Neuronal stem cell (in vitro differentiated cells): ENCODE measurements around the gene CORO1C.

Experiments
- DNase-seq: peaks from one replicate; pipeline ENCODE4 v3.0.0-alpha.2; 2013; ENCODE audit warnings: low spot score
- H2AFZ ChIP-seq: one replicate; pipeline ENCODE4 v1.6.1; 2013; ENCODE audit warnings: mild to moderate bottlenecking, low read length, inconsistent platforms
- H2AK5ac ChIP-seq: 2 replicates; pipeline ENCODE4 v1.6.1; 2013; ENCODE audit warnings: low read depth, mild to moderate bottlenecking, inconsistent platforms, low read length, moderate library complexity, mixed read lengths
- H2BK120ac ChIP-seq: 2 replicates; pipeline ENCODE4 v1.6.1; 2013; ENCODE audit warnings: low read depth, mild to moderate bottlenecking, inconsistent platforms, low read length, moderate library complexity, mixed read lengths
- H2BK12ac ChIP-seq: one replicate; pipeline ENCODE4 v1.6.1; 2013; ENCODE audit warnings: low read length, inconsistent platforms
- H2BK15ac ChIP-seq: 2 replicates; pipeline ENCODE4 v1.6.1; 2013; ENCODE audit warnings: mild to moderate bottlenecking, low read length, inconsistent platforms, mixed read lengths
- H2BK5ac ChIP-seq: one replicate; pipeline ENCODE4 v1.6.1; 2013; ENCODE audit warnings: inconsistent platforms, mild to moderate bottlenecking, low read length, moderate library complexity
- H3K14ac ChIP-seq: one replicate; pipeline ENCODE4 v1.6.1; 2013; ENCODE audit warnings: low read length, inconsistent platforms
- H3K18ac ChIP-seq: 2 replicates; pipeline ENCODE4 v1.6.1; 2013; ENCODE audit warnings: low read length, inconsistent platforms
- H3K23ac ChIP-seq: 2 replicates; pipeline ENCODE4 v1.6.1; 2013; ENCODE audit warnings: low read depth, mild to moderate bottlenecking, mixed read lengths, low read length, inconsistent platforms; ENCODE audit not compliant: poor library complexity
- H3K27ac ChIP-seq: replicated peaks from 3 replicates; pipeline ENCODE4 v1.5.1; 2013; ENCODE audit warnings: low read length, inconsistent platforms
- H3K27me3 ChIP-seq, 3 experiments: 2 replicates each; pipeline ENCODE4 v1.6.1; 2013; ENCODE audit warnings: low read length in 3 of 3, mild to moderate bottlenecking in 2 of 3, inconsistent platforms in 1 of 3, low read depth in 1 of 3, mixed read lengths in 1 of 3, moderate library complexity in 1 of 3; ENCODE audit not compliant: control insufficient read depth in 3 of 3, insufficient read depth in 3 of 3
- H3K36me3 ChIP-seq, 2 donors: replicated peaks in 1 of 2; 2 replicates each; pipeline ENCODE4 v1.6.1; 2013; ENCODE audit warnings: low read length in 2 of 2; ENCODE audit not compliant: control insufficient read depth in 2 of 2, insufficient read depth in 2 of 2
- H3K4ac ChIP-seq: 2 replicates; pipeline ENCODE4 v1.6.1; 2013; ENCODE audit warnings: inconsistent platforms, mild to moderate bottlenecking, low read length, moderate library complexity
- H3K4me1 ChIP-seq, 2 donors: 1 replicate in 1 of 2; 2 replicates in 1 of 2; pipeline ENCODE4 v1.6.1; 2013; ENCODE audit warnings: low read length in 2 of 2, low read depth in 1 of 2; ENCODE audit not compliant: control insufficient read depth in 2 of 2, insufficient read depth in 1 of 2
- H3K4me2 ChIP-seq: one replicate; pipeline ENCODE4 v1.6.1; 2013; ENCODE audit warnings: mild to moderate bottlenecking, low read length, inconsistent platforms; ENCODE audit not compliant: insufficient read depth, poor library complexity, severe bottlenecking
- H3K4me3 ChIP-seq, 2 donors: 2 replicates each; pipeline ENCODE4 v1.5.1; 2013; ENCODE audit warnings: low read length in 2 of 2, mild to moderate bottlenecking in 2 of 2, inconsistent platforms in 1 of 2, moderate library complexity in 1 of 2
- H3K79me1 ChIP-seq: one replicate; pipeline ENCODE4 v1.6.1; 2013; ENCODE audit warnings: low read depth, mild to moderate bottlenecking, inconsistent platforms, low read length, moderate library complexity
- H3K9ac ChIP-seq: one replicate; pipeline ENCODE4 v1.6.1; 2013; ENCODE audit warnings: mild to moderate bottlenecking, low read depth, low read length, inconsistent platforms; ENCODE audit not compliant: poor library complexity
- H3K9me3 ChIP-seq, 2 donors: replicated peaks in 1 of 2; 2 replicates each; pipeline versions ENCODE3 to v1.6.1; 2013; ENCODE audit warnings: low read length in 2 of 2, mild to moderate bottlenecking in 2 of 2, inconsistent platforms in 1 of 2, low read depth in 1 of 2, mixed read lengths in 1 of 2, moderate library complexity in 1 of 2; ENCODE audit not compliant: control insufficient read depth in 2 of 2, insufficient read depth in 1 of 2
- H4K8ac ChIP-seq: one replicate; pipeline ENCODE4 v1.6.1; 2013; ENCODE audit warnings: low read depth, mild to moderate bottlenecking, inconsistent platforms, low read length, moderate library complexity
- H4K91ac ChIP-seq: one replicate; pipeline ENCODE4 v1.6.1; 2013; ENCODE audit warnings: low read length, low read depth, mild to moderate bottlenecking, inconsistent platforms; ENCODE audit not compliant: poor library complexity
- WGBS, 2 donors: extraction: QIAGEN DNeasy Blood & Tissue Kit; methylation state at CpG; one replicate each; pipeline ENCODE4 v1.1.7; 2013; ENCODE audit warnings: missing lambda C conversion rate in 2 of 2, mixed read lengths in 1 of 2; ENCODE audit not compliant: insufficient read length in 2 of 2, insufficient replicate concordance in 1 of 2; ENCODE audit errors: extremely low coverage in 2 of 2; 5-methylcytosine and 5-hydroxymethylcytosine counted together

CORO1C gene

DNA sequence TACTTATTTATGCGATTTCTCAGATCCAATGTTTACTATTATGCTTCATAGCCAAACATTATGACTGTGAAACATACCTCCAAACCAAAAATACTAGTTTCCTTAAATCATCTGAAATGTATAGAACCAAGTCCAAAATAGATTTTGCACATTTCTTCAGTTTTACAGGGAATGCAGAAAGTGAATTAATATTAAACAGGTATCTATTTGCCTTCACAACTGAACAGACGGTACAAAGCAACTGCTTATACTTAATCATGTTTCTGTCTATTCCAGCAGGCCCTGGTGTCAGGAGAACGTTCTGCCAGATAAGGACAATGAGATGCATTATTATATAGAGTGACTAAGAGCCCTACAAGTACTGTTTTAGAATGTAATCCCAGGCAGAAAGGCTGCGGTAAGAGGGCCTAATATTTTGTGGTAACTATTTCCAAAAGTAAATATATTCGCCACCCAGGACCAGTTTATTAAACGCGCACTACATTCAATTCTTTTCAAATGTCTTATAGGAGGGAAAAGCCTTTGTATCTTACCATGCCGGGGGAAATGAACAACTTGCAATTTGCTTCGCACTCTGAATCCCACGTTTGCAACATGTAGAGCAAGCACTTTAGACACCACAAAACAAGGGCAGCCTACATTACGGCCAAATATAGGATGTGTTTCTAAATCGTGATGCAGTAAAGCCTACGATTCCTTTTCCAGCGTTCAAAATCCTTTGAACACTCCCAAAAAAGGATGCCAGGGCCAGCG, 1.5 kb downstream of the CORO1C start:
- Histone ChIP-seq H2BK12ac (no peak overlapping the region), H2BK5ac (peak overlapping the region; percentile 94), H4K8ac (no peak overlapping the region), H3K79me1 (peaks cover 2% of the 10 kb centered on the region), H3K27ac (peak overlapping the region; percentile 76), H3K4ac (no peak overlapping the region), H2AK5ac (no peak overlapping the region), H3K9ac (no peak overlapping the region), H3K14ac (no peak overlapping the region), H2BK120ac (no peak overlapping the region), H3K27me3 (no peaks in the 10 kb centered on the region), H3K36me3 (peaks cover 0 to 27% of the 10 kb centered on the region in 2 donors), H4K91ac (no peak overlapping the region), H3K4me3 (peak overlapping the region; percentile 93 to 99), H3K4me1 (peaks cover 2 to 6% of the 10 kb centered on the region in 2 donors), H3K9me3 (peaks cover 0 to 3% of the 10 kb centered on the region in 2 donors), H3K4me2 (peak overlapping the region; percentile 78), H2BK15ac (no peak overlapping the region), H3K23ac (no peak overlapping the region), H3K18ac (peak overlapping the region; percentile 98), H2AFZ (peak overlapping the region; percentile 12)
- no CpG with 5 or more reads among the region's 15 CpGs for WGBS, 2 donors
- peak; percentile 27 for DNase-seq

DNA sequence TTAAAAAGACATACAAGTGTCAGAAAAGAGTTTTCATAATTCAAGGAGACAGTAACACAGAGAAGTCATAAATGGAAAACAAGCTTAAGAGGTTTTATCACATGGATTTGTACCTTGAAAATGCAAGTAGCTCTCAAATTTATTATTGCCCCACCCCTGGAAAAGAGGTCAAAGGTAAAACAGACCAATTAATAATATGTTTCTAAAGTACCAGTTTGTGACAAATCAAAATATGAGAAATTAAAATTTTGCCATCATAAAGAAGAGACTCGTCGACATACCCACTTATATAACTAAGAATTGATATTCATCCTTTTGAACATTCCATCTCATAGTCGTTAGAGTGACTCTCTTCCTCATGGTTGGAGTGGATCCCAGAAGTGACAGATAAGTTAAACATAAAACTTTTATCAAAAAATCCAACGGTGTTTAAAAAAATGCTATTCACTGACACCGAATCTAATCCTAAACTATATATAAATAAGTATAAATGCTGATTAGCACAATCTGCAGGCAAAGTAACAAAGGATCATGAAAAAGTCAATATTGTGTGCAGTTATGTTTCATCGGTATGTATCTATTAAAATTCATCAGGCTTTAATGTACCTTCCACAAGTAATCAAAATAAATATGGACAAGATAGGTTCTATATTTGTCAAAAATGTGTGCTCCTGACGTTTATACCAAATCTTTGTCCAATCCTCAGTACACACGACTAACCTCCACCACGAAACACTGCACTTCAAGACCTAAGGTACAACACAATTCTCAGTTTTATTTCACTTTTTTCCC, 2.3 kb downstream of the CORO1C start:
- Histone ChIP-seq H3K27ac (no peak overlapping the region), H3K9me3 (peaks cover 0 to 3% of the 10 kb centered on the region in 2 donors), H3K36me3 (peaks cover 0 to 33% of the 10 kb centered on the region in 2 donors), H2BK120ac (no peak overlapping the region), H3K14ac (no peak overlapping the region), H2BK12ac (no peak overlapping the region), H4K91ac (no peak overlapping the region), H2AK5ac (no peak overlapping the region), H4K8ac (no peak overlapping the region), H3K4me1 (peaks cover 3 to 8% of the 10 kb centered on the region in 2 donors), H2BK15ac (no peak overlapping the region), H3K4me2 (no peak overlapping the region), H3K18ac (no peak overlapping the region), H3K9ac (no peak overlapping the region), H3K4ac (no peak overlapping the region), H3K23ac (no peak overlapping the region), H2BK5ac (no peak overlapping the region), H3K79me1 (peaks cover 2% of the 10 kb centered on the region), H2AFZ (no peak overlapping the region), H3K27me3 (no peaks in the 10 kb centered on the region), H3K4me3 (peak overlapping the region in 1 of 2 donors; percentile 93)
- WGBS, 2 donors = no CpG with 5 or more reads among the region's 9 CpGs
- no peak for DNase-seq

DNA sequence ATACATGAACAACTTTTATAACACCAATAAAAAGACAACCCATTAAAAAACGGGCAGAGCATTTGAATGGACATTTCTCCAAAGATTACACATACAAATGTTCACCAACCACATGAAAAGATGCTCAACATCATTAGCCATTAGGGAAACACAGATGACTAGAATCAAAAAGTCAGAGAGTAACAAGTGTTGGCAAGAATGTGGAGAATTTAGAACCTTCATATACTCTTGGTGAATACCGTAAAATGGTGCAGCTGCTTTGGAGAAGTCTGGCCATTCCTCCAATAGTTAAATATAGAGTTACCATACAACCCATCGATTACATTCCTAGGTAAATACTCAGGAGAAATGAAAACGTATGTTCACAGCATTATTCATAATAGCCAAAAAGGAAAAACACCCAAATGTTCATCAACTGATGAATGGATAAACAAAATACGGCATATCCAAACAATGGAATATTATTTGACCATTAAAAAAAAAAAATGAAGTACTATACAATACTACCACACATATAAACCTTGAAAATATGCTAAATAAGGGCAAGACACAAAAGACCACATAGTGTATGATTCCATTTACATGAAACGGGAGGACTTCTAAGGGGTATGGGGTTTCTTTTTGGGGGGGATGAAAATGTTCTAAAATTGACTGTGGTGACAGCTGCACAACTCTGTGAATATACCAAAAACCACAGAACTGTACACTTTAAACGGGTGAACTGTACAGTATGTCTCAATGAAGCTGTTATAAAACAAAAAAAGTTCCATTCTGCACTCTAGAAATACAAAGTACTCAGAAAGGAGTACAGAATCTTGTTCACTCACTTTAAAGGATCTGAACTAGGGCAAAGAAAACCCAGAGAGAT, 3.2 kb downstream of the CORO1C start:
- no peak overlapping the region for H3K27ac ChIP-seq
- H3K4me1 ChIP-seq = peaks cover 6 to 15% of the 10 kb centered on the region in 2 donors
- H3K23ac ChIP-seq = no peak overlapping the region
- H3K18ac ChIP-seq = no peak overlapping the region
- H3K14ac ChIP-seq = no peak overlapping the region
- no peak overlapping the region for H2BK120ac ChIP-seq
- no peak for DNase-seq
- no peak overlapping the region for H3K9ac ChIP-seq
- no CpG with 5 or more reads among the region's 7 CpGs for WGBS, 2 donors
- no peak overlapping the region for H2BK5ac ChIP-seq
- H3K36me3 ChIP-seq = peaks cover 0 to 34% of the 10 kb centered on the region in 2 donors
- H2AFZ ChIP-seq = no peak overlapping the region
- no peak overlapping the region for H4K91ac ChIP-seq
- H3K9me3 ChIP-seq = peaks cover 0 to 3% of the 10 kb centered on the region in 2 donors
- H3K27me3 ChIP-seq = no peaks in the 10 kb centered on the region
- H2BK15ac ChIP-seq = no peak overlapping the region
- peaks cover 2% of the 10 kb centered on the region for H3K79me1 ChIP-seq
- H3K4me2 ChIP-seq = no peak overlapping the region
- H3K4ac ChIP-seq = no peak overlapping the region
- no peak overlapping the region for H4K8ac ChIP-seq
- no peak overlapping the region for H2AK5ac ChIP-seq
- H3K4me3 ChIP-seq = no peak overlapping the region
- H2BK12ac ChIP-seq = no peak overlapping the region
